Measurements from ENCODE around the gene SGO2. TPM values are rescaled to one million over a fixed set of nuclear protein-coding genes. Genes with fewer than 3 reads are reported as not detected.

Gene SGO2
- total and polyA plus RNA-seq, 2 donors (not counting 3 experiments of a cell fraction or from before 2014, with no cell fraction given) = 1.7 to 20.5 TPM

DNA sequence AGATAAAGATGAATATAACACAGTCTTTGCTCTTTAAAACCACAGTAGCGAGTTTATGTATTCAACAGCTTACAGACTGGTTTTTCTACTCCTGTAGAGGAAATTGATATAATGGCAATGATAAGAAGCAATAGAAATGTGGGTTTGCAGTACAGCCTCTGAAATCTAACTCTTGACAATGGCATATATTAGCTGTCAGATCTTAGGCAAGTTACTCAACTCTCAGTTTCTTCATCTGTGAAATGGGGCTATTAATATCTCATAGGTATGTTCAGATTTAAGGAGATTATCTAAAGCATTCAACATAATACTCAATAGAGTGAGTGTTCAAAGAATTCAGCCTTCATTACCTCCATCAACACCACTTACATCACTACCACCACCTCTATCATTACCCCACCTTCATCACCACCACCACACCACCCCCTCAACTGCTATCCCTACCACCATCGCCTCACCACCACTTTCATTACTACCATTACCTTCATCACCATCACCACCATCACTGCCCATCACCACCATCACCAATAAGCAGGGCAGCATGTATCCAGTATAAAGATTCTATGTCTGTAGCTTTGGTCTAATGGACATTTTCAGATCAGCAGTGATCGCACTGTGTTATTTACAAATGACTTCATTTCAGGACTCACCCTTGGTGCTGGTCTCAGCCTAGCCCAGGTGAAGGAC lies 82.5 kb downstream of the SGO2 start:
- no peak overlapping the region for H2AFZ ChIP-seq (ENCODE audit: low read depth, low read length)
- DNase-seq (ENCODE audit: low read depth, low spot score) = no peak
- CTCF ChIA-PET = no interaction called here

More for the DNA sequence above, 82.5 kb downstream of the SGO2 start:
- Histone ChIP-seq H3K9me3 (replicated peaks; ENCODE audit: control insufficient read depth, insufficient read depth, low read length) (no peaks in the 10 kb centered on the region), H3K79me2 (ENCODE audit: control insufficient read depth, insufficient read depth, low read length) (no peaks in the 10 kb centered on the region), H3K36me3 (ENCODE audit: control insufficient read depth in 2 of 2, extremely low read depth in 1 of 2, insufficient read depth in 2 of 2, low read length in 2 of 2) (no peaks in the 10 kb centered on the region), H3K4me2 (ENCODE audit: insufficient read depth, low read length) (no peak overlapping the region), H3K4me1 (ENCODE audit: control insufficient read depth, extremely low read depth, insufficient read depth, low read length) (peaks cover 2% of the 10 kb centered on the region), H3K27me3 (ENCODE audit: control insufficient read depth in 2 of 2, insufficient read depth in 2 of 2, low read length in 2 of 2) (peaks cover 0 to 3% of the 10 kb centered on the region in 2 experiments), H3K4me3 (replicated peaks in 1 of 3; ENCODE audit: insufficient read depth in 1 of 3, low read depth in 1 of 3, low read length in 3 of 3) (no peak overlapping the region), H3K27ac (ENCODE audit: insufficient read depth, low read depth, low read length) (no peak overlapping the region), H3K9me1 (replicated peaks; ENCODE audit: control insufficient read depth, extremely low read depth, insufficient read depth, low read length) (no peaks in the 10 kb centered on the region), H4K20me1 (replicated peaks; ENCODE audit: control insufficient read depth, extremely low read depth, insufficient read depth, low read length) (no peaks in the 10 kb centered on the region), H3K9ac (replicated peaks; ENCODE audit: extremely low read depth, insufficient read depth, low read length) (no peak overlapping the region)
- dilution Hi-C loops (cut with MboI; ENCODE audit: extremely low pct_ligation_motif_present, low sequenced_read_pairs) (no loop called here), intact Hi-C loops (cut with micrococcal nuclease) (no loop called here)
- no peak for FAIRE-seq
- POLR2A ChIA-PET = no interaction called here
- BruUV-seq (replicated peaks) = no TSS peak
- TF ChIP-seq POLR2AphosphoS5 (IDR thresholded peaks at IDR 0.05; ENCODE audit: insufficient read depth, low read depth, low read length) = no peak
- no peak for TF ChIP-seq FOS (IDR thresholded peaks at IDR 0.05; ENCODE audit: borderline replicate concordance, insufficient read depth, low read length)
- TF ChIP-seq, protein P1, sequence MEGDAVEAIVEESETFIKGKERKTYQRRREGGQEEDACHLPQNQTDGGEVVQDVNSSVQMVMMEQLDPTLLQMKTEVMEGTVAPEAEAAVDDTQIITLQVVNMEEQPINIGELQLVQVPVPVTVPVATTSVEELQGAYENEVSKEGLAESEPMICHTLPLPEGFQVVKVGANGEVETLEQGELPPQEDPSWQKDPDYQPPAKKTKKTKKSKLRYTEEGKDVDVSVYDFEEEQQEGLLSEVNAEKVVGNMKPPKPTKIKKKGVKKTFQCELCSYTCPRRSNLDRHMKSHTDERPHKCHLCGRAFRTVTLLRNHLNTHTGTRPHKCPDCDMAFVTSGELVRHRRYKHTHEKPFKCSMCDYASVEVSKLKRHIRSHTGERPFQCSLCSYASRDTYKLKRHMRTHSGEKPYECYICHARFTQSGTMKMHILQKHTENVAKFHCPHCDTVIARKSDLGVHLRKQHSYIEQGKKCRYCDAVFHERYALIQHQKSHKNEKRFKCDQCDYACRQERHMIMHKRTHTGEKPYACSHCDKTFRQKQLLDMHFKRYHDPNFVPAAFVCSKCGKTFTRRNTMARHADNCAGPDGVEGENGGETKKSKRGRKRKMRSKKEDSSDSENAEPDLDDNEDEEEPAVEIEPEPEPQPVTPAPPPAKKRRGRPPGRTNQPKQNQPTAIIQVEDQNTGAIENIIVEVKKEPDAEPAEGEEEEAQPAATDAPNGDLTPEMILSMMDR (IDR thresholded peaks at IDR 0.05; ENCODE audit: extremely low read depth in 1 of 2, insufficient read depth in 1 of 2, low read depth in 1 of 2, low read length in 2 of 2) = no peak
- no peak for TF ChIP-seq MYC (IDR thresholded peaks at IDR 0.05; ENCODE audit: low read depth, low read length)
- TF ChIP-seq GATA2 (IDR thresholded peaks at IDR 0.05; ENCODE audit: insufficient read depth, insufficient read length, low read depth, low read length) = no peak
- no peak for TF ChIP-seq EZH2 (IDR thresholded peaks at IDR 0.05; ENCODE audit: borderline replicate concordance, low read depth, low read length, severe bottlenecking)
- no peak for TF ChIP-seq JUN (IDR thresholded peaks at IDR 0.05; ENCODE audit: borderline replicate concordance, insufficient read depth, insufficient read length, low read depth)
- no peak for TF ChIP-seq POLR2A (IDR thresholded peaks at IDR 0.05; ENCODE audit: low read depth, low read length)
- no peak for TF ChIP-seq MAX (IDR thresholded peaks at IDR 0.05; ENCODE audit: insufficient read depth, insufficient read length)
